Activated naive CD8-positive, alpha-beta T cell treated with anti-CD3 and anti-CD28 coated beads for 36 hours (primary cell): ENCODE results near the gene CPNE1. TPM values are rescaled to one million over a fixed set of nuclear protein-coding genes. Genes with fewer than 3 reads are reported as not detected.

Experiments used
- DNase-seq: peaks from one replicate; pipeline ENCODE4 v3.0.0; 2021
- H3K27ac Mint-ChIP-seq: one replicate; pipeline ENCODE4 v1.8.0; 2022; ENCODE audit warnings: mild to moderate bottlenecking, moderate library complexity, mixed read lengths
- H3K27me3 Mint-ChIP-seq: one replicate; pipeline ENCODE4 v1.8.0; 2022; ENCODE audit warnings: mild to moderate bottlenecking, mixed read lengths
- H3K36me3 Mint-ChIP-seq: one replicate; pipeline ENCODE4 v1.8.0; 2021; ENCODE audit warnings: mild to moderate bottlenecking, mixed read lengths
- H3K4me1 Mint-ChIP-seq: one replicate; pipeline ENCODE4 v1.8.0; 2021; ENCODE audit warnings: mixed read lengths
- H3K4me3 Mint-ChIP-seq: one replicate; pipeline ENCODE4 v1.8.0; 2022; ENCODE audit warnings: mild to moderate bottlenecking, moderate library complexity, mixed read lengths
- H3K9me3 Mint-ChIP-seq: one replicate; pipeline ENCODE4 v1.8.0; 2022; ENCODE audit warnings: mixed read lengths
- total RNA-seq, 2 experiments: library from RNA; stranded (reverse); gene quantifications; one replicate each; pipeline ENCODE4 v1.2.3, GENCODE V29; 2021

CPNE1 gene
- total RNA-seq, 2 experiments from 2014 or later = 290 to 304 TPM

DNA sequence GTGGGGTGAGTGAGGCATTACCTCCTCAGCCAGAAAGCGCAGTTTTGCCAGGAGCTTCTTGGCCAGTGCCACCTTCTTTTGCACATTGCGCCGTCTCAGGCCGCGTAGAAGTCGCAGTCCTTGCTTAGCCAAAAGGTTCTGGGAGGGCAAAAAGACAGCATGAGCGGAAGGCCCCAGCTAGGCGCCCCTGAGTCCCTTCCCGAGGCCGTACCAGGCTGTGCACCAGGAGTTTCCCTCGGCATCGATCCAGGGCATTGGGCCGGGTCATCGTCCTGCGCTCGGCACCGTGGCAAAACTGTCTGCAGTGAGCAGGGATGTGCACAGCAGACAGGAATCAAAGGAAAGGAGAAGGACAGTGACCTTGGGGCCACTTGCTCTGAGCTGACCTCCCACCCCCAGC, 69.2 kb downstream of the CPNE1 start:
- Mint-ChIP-seq H3K27me3 (peaks cover 7% of the 10 kb centered on the region), H3K27ac (no peak overlapping the region), H3K36me3 (no peaks in the 10 kb centered on the region), H3K4me1 (no peaks in the 10 kb centered on the region), H3K9me3 (no peaks in the 10 kb centered on the region), H3K4me3 (no peak overlapping the region)
- no peak for DNase-seq

DNA sequence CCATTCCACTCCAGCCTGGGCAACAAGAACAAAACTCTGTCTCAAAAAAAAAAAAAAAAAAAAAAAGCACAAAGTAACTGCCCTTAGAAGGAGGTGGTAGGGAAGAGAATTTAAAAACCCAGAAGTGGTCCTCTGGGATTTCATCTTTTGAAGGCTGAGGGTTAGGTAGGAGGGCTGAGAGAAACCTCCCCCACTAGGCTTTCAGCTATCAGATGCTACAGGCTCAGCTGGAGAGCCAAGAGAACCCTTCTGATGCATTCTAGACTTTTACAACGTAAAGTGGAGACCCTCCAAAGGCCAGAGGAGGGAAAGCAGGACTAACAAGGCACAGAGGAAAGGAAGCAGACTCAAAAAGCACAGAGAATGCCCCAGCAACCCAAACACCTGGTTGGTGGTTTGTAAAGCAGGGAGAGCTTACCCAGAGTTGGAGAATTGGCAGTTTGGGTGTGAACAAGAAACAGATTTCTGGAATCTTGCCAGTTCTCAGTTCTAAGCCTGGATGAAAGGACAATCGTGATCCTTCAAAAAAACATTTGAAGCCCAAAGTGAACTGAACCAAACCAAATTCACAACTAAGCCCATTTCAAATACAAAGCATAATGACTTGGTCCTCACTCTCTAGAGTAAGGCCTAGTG, 72.2 kb downstream of the CPNE1 start:
- Mint-ChIP-seq H3K27ac (no peak overlapping the region), H3K36me3 (no peaks in the 10 kb centered on the region), H3K4me1 (no peaks in the 10 kb centered on the region), H3K9me3 (no peaks in the 10 kb centered on the region), H3K4me3 (no peak overlapping the region), H3K27me3 (no peaks in the 10 kb centered on the region)
- DNase-seq = no peak

DNA sequence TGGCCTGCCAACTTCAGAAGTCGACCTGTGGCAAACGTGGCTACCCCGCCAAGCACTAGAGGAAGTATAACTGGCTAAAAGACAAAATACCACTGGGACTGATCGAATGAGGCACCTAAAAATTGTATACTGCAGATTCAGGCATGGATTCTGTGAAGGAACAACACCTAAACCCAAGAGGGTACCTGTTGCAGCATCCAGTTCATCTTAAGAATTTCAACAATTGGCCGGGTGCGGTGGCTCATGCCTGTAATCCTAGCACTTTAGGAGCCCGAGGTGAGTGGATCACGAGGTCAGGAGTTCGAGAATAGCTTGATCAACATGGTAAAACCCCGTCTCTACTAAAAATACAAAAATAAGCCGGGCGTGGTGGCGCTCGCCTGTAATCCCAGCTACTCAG, 76.3 kb downstream of the CPNE1 start:
- Mint-ChIP-seq H3K27me3 (no peaks in the 10 kb centered on the region), H3K27ac (no peak overlapping the region), H3K36me3 (no peaks in the 10 kb centered on the region), H3K4me3 (no peak overlapping the region), H3K9me3 (no peaks in the 10 kb centered on the region), H3K4me1 (no peaks in the 10 kb centered on the region)
- no peak for DNase-seq

DNA sequence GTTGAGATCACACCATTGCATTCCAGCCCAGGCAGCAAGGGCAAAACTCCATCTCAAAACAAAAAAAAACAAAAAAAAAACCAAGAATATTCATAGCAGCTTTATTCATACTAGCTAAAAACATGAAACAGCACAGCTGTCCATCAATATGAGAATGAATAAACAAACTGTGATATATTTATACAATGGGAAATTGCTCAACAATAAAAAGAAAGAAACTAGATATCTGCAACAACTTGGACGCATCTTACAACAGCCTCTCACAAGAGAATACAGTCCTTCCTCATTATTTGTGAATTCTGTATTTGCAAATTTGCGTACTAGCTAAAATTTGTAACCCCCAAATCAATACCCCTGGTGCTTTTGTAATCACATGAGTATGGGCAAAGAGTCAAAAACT, 77.3 kb downstream of the CPNE1 start:
- no peaks in the 10 kb centered on the region for H3K36me3 Mint-ChIP-seq
- no peaks in the 10 kb centered on the region for H3K4me1 Mint-ChIP-seq
- no peaks in the 10 kb centered on the region for H3K9me3 Mint-ChIP-seq
- H3K4me3 Mint-ChIP-seq = no peak overlapping the region
- H3K27me3 Mint-ChIP-seq = no peaks in the 10 kb centered on the region
- no peak overlapping the region for H3K27ac Mint-ChIP-seq
- DNase-seq = no peak

DNA sequence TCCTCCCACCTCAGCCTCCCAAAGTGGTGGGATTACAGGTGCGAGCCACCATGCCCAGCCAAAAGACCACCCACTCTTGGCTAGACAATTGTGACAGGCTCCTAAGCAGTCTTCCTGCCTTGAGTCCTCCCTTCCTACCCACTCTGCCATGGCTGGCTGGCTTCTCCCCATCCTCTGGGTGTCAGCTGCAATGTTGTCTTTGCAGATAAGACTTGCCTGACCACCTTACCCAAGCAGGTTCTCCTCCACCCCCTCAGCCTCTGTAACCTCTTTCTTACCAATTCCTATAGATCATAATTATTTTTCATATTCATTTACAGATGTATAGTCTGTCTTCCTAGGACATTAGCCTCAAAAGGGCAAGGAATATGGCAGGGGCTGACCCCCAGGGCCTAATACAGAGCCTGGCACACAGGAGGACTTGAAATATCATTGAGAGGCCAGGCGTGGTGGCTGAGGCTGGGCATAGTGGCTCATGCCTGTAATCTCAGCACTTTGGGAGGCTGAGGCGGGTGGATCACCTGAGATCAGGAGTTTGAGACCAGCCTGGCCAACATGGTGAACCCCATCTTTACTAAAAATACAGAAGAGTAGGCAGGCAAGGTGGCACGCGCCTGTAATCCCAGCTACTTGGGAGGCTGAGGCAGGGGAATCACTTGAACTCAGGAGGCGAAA, 77.8 kb downstream of the CPNE1 start:
- H3K27ac Mint-ChIP-seq = no peak overlapping the region
- no peak for DNase-seq

DNA sequence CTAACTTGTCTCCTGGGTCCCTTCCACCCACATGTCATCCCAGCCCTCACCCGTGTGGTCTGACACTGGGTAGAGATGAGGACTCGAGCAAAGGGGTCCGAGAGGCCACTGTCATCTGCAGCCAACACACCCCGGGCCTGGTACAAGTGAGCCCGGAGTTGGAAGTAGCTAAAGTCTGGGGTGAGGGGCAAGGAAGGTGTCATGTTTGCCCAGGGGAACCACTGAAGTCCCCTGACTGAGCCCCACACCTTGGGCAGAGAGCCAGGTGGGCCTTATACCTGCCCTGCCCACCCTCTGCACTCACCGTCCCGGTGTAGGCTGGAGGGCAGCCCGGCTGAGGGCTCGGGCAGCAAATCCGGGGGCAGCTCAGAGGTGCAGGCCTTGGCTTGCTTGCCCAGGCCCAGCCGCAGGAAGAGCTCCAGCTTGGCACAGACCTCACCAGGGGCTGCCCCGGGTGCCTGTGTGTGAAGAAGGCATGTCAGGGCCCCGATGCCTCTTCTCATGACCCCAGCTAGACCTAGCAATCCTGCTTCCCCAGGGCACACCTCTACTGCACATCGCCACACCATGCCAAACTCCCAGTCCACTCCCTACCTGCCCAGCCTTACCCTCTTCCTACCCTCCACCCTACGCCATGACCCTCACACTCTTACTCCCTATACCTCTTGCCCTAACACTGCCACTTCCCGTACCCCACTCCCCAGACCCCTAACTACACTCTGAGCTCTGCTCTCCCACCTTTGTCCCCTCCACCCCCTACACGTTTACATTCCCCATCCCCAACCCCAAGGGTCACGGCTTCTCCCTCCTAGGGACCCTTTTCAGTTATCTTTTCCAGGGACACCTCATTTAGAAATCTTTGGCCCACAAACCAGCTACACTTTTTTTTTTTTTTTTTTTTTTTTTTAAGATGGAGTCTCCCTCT, 80.8 kb downstream of the CPNE1 start:
- peaks cover 2% of the 10 kb centered on the region for H3K9me3 Mint-ChIP-seq
- DNase-seq = no peak
- no peak overlapping the region for H3K4me3 Mint-ChIP-seq
- no peak overlapping the region for H3K27ac Mint-ChIP-seq
- H3K27me3 Mint-ChIP-seq = no peaks in the 10 kb centered on the region
- H3K36me3 Mint-ChIP-seq = no peaks in the 10 kb centered on the region
- no peaks in the 10 kb centered on the region for H3K4me1 Mint-ChIP-seq

More for the DNA sequence above, 77.8 kb downstream of the CPNE1 start:
- Mint-ChIP-seq H3K36me3 (no peaks in the 10 kb centered on the region), H3K4me3 (no peak overlapping the region), H3K4me1 (no peaks in the 10 kb centered on the region), H3K9me3 (peaks cover under 1% of the 10 kb centered on the region), H3K27me3 (no peaks in the 10 kb centered on the region)

DNA sequence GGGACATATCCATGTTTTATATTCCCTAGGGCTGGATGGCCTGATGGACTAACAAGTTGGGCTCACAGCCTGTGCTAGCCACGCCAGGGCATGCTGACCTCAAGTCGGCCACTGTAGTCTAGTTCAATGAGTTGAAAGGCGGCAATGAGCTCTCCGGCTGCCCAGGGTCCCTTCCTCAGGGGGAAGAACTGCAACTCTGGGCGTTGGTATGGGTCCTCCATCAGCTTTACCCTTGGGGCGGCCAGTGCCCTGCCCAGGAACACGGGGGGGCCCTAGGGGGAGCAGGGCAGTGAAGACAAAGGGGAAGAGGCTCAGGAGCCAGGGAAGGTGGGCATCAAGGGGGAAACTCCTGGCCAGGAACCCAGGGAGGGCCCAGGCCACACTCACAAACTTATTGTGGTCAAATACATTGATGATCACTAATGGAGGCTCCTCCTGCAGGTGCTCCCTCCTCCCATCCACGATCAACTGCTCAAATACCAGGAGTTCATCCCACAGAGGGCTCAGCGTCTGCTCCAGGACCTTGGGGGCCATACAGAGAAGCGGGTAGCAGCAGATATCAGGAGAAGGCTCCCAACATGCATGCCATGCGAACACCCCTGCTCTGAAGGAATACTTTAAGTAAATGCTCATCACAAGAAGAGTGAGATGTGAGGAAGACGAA, 81.8 kb downstream of the CPNE1 start:
- Mint-ChIP-seq H3K36me3 (no peaks in the 10 kb centered on the region), H3K4me1 (no peaks in the 10 kb centered on the region), H3K4me3 (no peak overlapping the region), H3K9me3 (peaks cover 2% of the 10 kb centered on the region), H3K27me3 (no peaks in the 10 kb centered on the region), H3K27ac (no peak overlapping the region)
- no peak for DNase-seq

DNA sequence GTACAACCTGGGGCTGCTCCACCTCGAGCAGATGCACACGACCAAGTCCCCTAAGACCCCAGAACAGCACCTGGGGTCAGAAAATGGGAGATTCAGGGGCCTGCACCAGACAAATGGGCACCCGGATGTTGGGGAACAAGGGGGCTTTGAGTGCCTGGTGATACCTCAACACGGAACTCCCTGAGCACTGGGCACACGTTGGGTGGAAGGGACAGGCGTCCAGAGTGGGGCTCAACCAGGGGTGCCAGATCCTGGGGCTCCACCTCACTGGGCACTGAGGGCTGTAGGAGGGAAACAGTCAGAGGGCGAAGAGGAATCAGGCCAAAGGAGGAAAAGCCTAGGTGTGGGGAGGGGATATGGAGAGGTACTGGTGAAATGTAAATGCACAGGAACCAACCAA, 82.6 kb downstream of the CPNE1 start:
- no peaks in the 10 kb centered on the region for H3K4me1 Mint-ChIP-seq
- no peak for DNase-seq
- no peaks in the 10 kb centered on the region for H3K27me3 Mint-ChIP-seq
- peaks cover 2% of the 10 kb centered on the region for H3K9me3 Mint-ChIP-seq
- H3K36me3 Mint-ChIP-seq = no peaks in the 10 kb centered on the region
- no peak overlapping the region for H3K4me3 Mint-ChIP-seq
- H3K27ac Mint-ChIP-seq = no peak overlapping the region

DNA sequence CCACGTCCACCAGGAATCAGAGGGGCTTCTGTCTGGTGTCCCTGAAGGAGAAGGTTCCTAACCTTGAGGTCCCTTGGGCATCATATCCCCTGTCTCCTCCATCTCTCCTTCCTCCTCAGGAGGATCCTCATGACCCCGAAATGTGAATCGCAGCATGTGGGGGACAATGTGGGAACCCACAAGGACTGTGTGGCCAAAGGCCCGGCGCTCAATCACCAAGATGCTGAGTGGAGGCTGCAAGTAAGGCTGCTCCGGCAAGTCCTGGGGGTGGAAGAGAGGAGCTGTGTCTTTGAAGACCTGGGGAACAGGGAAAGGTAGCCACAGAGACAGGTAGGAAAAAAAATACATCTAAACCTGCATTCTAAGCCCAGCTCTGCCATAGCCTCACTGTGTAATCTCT, 85.5 kb downstream of the CPNE1 start:
- peaks cover 6% of the 10 kb centered on the region for H3K27me3 Mint-ChIP-seq
- no peak overlapping the region for H3K4me3 Mint-ChIP-seq
- H3K9me3 Mint-ChIP-seq = peaks cover 2% of the 10 kb centered on the region
- H3K36me3 Mint-ChIP-seq = no peaks in the 10 kb centered on the region
- DNase-seq = no peak
- no peak overlapping the region for H3K27ac Mint-ChIP-seq
- H3K4me1 Mint-ChIP-seq = no peaks in the 10 kb centered on the region

DNA sequence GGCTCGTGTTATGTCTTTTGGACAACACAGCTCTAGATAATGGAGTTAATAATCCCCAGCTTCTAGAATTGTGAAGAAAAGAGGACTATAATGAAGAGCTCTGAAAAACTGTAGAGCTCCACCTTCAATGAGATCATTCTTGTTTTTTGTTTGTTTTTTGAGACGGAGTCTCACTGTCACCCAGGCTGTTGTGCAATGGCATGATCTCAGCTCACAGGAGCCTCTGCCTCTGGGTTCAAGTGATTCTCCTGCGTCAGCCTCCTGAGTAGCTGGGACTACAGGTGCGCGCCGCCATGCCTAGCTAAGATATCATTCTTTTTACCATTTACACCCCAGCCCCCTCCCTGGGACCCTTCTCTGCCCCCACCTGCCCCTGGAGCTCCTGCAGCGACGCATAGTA, 86.2 kb downstream of the CPNE1 start:
- Mint-ChIP-seq H3K4me1 (no peaks in the 10 kb centered on the region), H3K36me3 (no peaks in the 10 kb centered on the region), H3K27me3 (peaks cover 6% of the 10 kb centered on the region), H3K9me3 (peaks cover 2% of the 10 kb centered on the region), H3K27ac (no peak overlapping the region), H3K4me3 (no peak overlapping the region)
- DNase-seq = no peak

DNA sequence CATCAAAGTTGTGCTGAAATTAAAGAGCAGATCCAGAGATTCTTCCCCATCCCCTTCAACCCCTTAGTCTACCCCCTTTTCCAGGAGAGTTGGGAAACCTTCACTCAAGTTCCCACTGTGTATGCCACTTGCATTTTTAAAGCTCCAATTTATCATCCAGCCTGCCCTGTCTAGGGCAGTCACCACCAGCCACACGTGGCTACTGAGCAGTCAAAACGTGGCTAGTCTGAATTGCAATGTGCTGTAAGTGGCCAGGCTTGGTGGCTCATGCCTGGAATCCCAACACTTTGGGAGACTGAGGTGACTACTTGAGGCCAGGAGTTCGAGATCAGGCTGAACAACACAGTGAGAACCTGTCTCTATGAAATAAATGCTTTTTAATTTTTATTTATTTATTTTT, 87.9 kb downstream of the CPNE1 start:
- Mint-ChIP-seq H3K36me3 (peaks cover 6% of the 10 kb centered on the region), H3K4me1 (no peaks in the 10 kb centered on the region), H3K27ac (no peak overlapping the region), H3K4me3 (no peak overlapping the region), H3K9me3 (peaks cover 9% of the 10 kb centered on the region), H3K27me3 (peaks cover 6% of the 10 kb centered on the region)
- no peak for DNase-seq

Other genes with a start within 250 kb of the CPNE1 start
- gene GDF5, start 226.7 kb downstream of the CPNE1 start, total RNA-seq = not detected
- gene CEP250, start 209.3 kb downstream of the CPNE1 start, total RNA-seq = 10 to 100 TPM; 48.8 to 55.5 TPM
- not detected for gene C20orf173, start 135.2 kb downstream of the CPNE1 start, total RNA-seq
- gene ERGIC3, start 122.8 kb downstream of the CPNE1 start, total RNA-seq = 100 to 1,000 TPM; 105 to 107 TPM
- 1 to 10 TPM; 7.8 to 8.0 TPM for gene SPAG4, start 49.1 kb downstream of the CPNE1 start, total RNA-seq
- 100 to 1,000 TPM; 161 to 169 TPM for gene RBM12, start within 50 bp of the CPNE1 start, total RNA-seq
- 10 to 100 TPM; 37.2 to 38.2 TPM for gene NFS1, start 34.5 kb upstream of the CPNE1 start, total RNA-seq
- gene ROMO1, start 34.5 kb upstream of the CPNE1 start, total RNA-seq = 100 to 1,000 TPM; 121 to 137 TPM
- gene RBM39, start 77.4 kb upstream of the CPNE1 start, total RNA-seq = 100 to 1,000 TPM; 330 to 349 TPM
- 10 to 100 TPM; 50.2 to 50.6 TPM for gene PHF20, start 107.1 kb upstream of the CPNE1 start, total RNA-seq